IMR-90 (cell line): ENCODE results near the gene NUDT8. TPM values are rescaled to one million over a fixed set of nuclear protein-coding genes. Genes with fewer than 3 reads are reported as not detected.

ENCODE experiments used
- BHLHE40 ChIP-seq: fragments of 150-350 bp; IDR thresholded peaks from 2 replicates; pipeline ENCODE4 v1.6.1; 2016; ENCODE audit warnings: mild to moderate bottlenecking, low read depth, low read length
- MAFK ChIP-seq: IDR thresholded peaks from 2 replicates; pipeline ENCODE4 v1.6.1; 2012; ENCODE audit warnings: low read depth, low read length, improper control_type of control experiment
- POLR2A ChIP-seq: IDR thresholded peaks from 2 replicates; pipeline ENCODE4 v1.6.1; 2012; ENCODE audit warnings: mild to moderate bottlenecking, low read depth, low read length
- RAD21 ChIP-seq: IDR thresholded peaks from 2 replicates; pipeline ENCODE4 v1.6.1; 2012; ENCODE audit warnings: low read length, improper control_type of control experiment
- RCOR1 ChIP-seq: IDR thresholded peaks from 2 replicates; pipeline ENCODE4 v1.6.1; 2012; ENCODE audit warnings: mild to moderate bottlenecking, low read length, improper control_type of control experiment; ENCODE audit not compliant: insufficient replicate concordance
- polyA plus RNA-seq, 3 experiments: library from polyadenylated mRNA; depleted of rRNA; stranded (reverse); fragments of >200 nt; gene quantifications; 2 replicates each; pipeline ENCODE4 v1.2.3, GENCODE V29; 2012; ENCODE audit warnings: low replicate concordance in 1 of 3
- total RNA-seq: library from RNA; depleted of rRNA; stranded (reverse); fragments of >200 nt; gene quantifications from 2 replicates; pipeline ENCODE4 v1.2.3, GENCODE V29; 2012
- TF ChIP-seq, protein P1 (sequence below): conservative IDR thresholded peaks from 2 replicates; pipeline ENCODE4 v1.5.1; 2012; ENCODE audit warnings: mild to moderate bottlenecking, low read depth, low read length, improper control_type of control experiment

The NUDT8 gene
- total and polyA plus RNA-seq, 2 of the 4 experiments (the other 2 are of a cell fraction), result 1.4 to 2.5 TPM

DNA sequence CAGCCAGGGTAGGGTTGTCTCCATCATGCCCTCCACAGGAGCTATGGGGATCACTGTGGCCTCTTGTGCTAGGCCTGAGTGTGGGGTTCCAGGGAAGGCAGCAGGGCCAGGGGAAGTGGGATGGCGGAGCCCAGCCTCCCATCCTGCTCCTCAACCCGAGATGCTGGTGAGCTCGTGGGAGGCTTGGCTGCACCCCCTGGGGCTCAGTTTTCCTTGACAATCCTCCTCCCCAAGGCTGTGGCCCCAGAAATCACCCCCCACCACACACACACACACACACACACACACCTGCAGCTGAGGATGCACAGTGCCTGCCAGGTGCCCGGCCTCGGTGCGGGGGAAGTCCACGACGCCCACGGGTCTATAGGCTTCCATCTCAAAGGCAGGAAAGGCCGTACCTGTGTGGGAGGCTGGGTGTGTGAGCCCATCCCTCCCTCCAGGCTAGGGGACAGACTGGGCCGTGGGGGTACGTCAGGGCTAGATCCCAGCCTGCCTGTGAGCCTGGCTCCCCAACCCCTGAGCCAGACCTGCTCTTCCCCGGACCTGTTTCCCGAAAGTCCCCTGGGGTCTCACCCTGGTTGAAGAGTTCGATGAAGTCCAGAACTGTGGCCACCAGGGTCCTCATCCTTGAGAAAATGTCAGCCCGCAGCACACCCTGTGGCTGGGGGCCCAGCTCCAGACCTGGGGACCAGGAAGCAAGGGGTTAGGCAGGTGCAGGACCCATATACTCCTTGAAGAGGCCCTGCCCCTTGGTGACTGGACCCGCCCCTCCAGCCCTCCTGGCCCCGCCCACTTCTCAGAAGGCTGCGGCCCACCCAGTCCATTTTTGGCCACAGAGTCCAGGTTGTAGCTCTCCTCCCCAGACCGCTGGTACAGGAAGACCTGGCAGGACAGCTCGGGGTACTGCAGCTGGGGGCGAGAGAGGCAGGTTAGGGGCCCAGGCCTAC, 15.0 kb upstream of the NUDT8 start (continued):
- TF ChIP-seq, protein P1, sequence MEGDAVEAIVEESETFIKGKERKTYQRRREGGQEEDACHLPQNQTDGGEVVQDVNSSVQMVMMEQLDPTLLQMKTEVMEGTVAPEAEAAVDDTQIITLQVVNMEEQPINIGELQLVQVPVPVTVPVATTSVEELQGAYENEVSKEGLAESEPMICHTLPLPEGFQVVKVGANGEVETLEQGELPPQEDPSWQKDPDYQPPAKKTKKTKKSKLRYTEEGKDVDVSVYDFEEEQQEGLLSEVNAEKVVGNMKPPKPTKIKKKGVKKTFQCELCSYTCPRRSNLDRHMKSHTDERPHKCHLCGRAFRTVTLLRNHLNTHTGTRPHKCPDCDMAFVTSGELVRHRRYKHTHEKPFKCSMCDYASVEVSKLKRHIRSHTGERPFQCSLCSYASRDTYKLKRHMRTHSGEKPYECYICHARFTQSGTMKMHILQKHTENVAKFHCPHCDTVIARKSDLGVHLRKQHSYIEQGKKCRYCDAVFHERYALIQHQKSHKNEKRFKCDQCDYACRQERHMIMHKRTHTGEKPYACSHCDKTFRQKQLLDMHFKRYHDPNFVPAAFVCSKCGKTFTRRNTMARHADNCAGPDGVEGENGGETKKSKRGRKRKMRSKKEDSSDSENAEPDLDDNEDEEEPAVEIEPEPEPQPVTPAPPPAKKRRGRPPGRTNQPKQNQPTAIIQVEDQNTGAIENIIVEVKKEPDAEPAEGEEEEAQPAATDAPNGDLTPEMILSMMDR, result no peak
- TF ChIP-seq POLR2A (no peak), RAD21 (no peak), RCOR1 (no peak), BHLHE40 (no peak), MAFK (no peak)
